GM10266 (cell line): ENCODE results near the gene REPIN1.

ENCODE experiments used
- DNase-seq: peaks from one replicate; pipeline ENCODE4 v3.0.0; 2012; ENCODE audit errors: extremely low spot score
- CTCF ChIP-seq: IDR thresholded peaks from 2 replicates; pipeline ENCODE4 v1.5.1; 2012; ENCODE audit warnings: mild to moderate bottlenecking, low read depth; ENCODE audit not compliant: control insufficient read depth, insufficient read depth; ENCODE audit errors: missing control alignments

Gene REPIN1

GRCh38 chr7:150337659-150338081 is 31.0 kb upstream of the REPIN1 start:
- no peak for DNase-seq
- TF ChIP-seq CTCF, result no peak

- no peak for DNase-seq
- no peak for TF ChIP-seq CTCF
Observed at GRCh38 chr7:150338166-150338829, 30.3 kb upstream of the REPIN1 start.

- DNase-seq, result no peak
- no peak for TF ChIP-seq CTCF
Observed at GRCh38 chr7:150339409-150339809, 29.2 kb upstream of the REPIN1 start.

GRCh38 chr7:150340024-150340749 is 28.4 kb upstream of the REPIN1 start:
- TF ChIP-seq CTCF, result no peak
- DNase-seq, result no peak

GRCh38 chr7:150340875-150341262 is 27.8 kb upstream of the REPIN1 start:
- DNase-seq, result no peak
- no peak for TF ChIP-seq CTCF

GRCh38 chr7:150341263-150342120 is 27.1 kb upstream of the REPIN1 start, which contains the start of gene RARRES2:
Gene RARRES2 (minus strand): TSS chr7:150341629. CDS start chr7:150340609, 1,020 bp downstream.
- no peak for DNase-seq
- TF ChIP-seq CTCF, result no peak
